Measurements from ENCODE around the gene SH3GL1.

SH3GL1 gene

GRCh38 chr19:4431296-4431695 lies 30.9 kb upstream of the SH3GL1 start:
- H3K4me1 ChIP-seq (ENCODE audit: control insufficient read depth, insufficient read depth, low read length), result no peaks in the 10 kb centered on the region
- no peaks in the 10 kb centered on the region for H3K27me3 ChIP-seq (replicated peaks; ENCODE audit: control insufficient read depth, insufficient read depth, low read length)
- H3K4me3 ChIP-seq (ENCODE audit: low read length), result no peak overlapping the region
- H3K9me3 ChIP-seq (ENCODE audit: control insufficient read depth, low read length), result no peaks in the 10 kb centered on the region
- H3K36me3 ChIP-seq (ENCODE audit: control insufficient read depth, insufficient read depth, low read length, severe bottlenecking), result peaks cover 29% of the 10 kb centered on the region
- DNase-seq (ENCODE audit: low read depth), result no peak
- H3K9ac ChIP-seq (ENCODE audit: low read length), result no peak overlapping the region

- DNase-seq (ENCODE audit: low read depth), result no peak
- peaks cover 3% of the 10 kb centered on the region for H3K4me1 ChIP-seq (ENCODE audit: control insufficient read depth, insufficient read depth, low read length)
- peaks cover 29% of the 10 kb centered on the region for H3K36me3 ChIP-seq (ENCODE audit: control insufficient read depth, insufficient read depth, low read length, severe bottlenecking)
Measured at GRCh38 chr19:4430760-4431159, 30.4 kb upstream of the SH3GL1 start.

GRCh38 chr19:4429771-4430171 lies 29.4 kb upstream of the SH3GL1 start:
- no peak overlapping the region for H3K4me3 ChIP-seq (ENCODE audit: low read length)
- H3K9ac ChIP-seq (ENCODE audit: low read length), result no peak overlapping the region
- H3K27me3 ChIP-seq (replicated peaks; ENCODE audit: control insufficient read depth, insufficient read depth, low read length), result no peaks in the 10 kb centered on the region
- DNase-seq (ENCODE audit: low read depth), result no peak
- H3K4me1 ChIP-seq (ENCODE audit: control insufficient read depth, insufficient read depth, low read length), result peaks cover 10% of the 10 kb centered on the region
- H3K36me3 ChIP-seq (ENCODE audit: control insufficient read depth, insufficient read depth, low read length, severe bottlenecking), result peaks cover 29% of the 10 kb centered on the region
- H3K9me3 ChIP-seq (ENCODE audit: control insufficient read depth, low read length), result no peaks in the 10 kb centered on the region

More at GRCh38 chr19:4430760-4431159, 30.4 kb upstream of the SH3GL1 start:
- no peak overlapping the region for H3K9ac ChIP-seq (ENCODE audit: low read length)
- no peak overlapping the region for H3K4me3 ChIP-seq (ENCODE audit: low read length)
- H3K27me3 ChIP-seq (replicated peaks; ENCODE audit: control insufficient read depth, insufficient read depth, low read length), result no peaks in the 10 kb centered on the region
- no peaks in the 10 kb centered on the region for H3K9me3 ChIP-seq (ENCODE audit: control insufficient read depth, low read length)

- H3K9ac ChIP-seq (ENCODE audit: low read length), result no peak overlapping the region
- peaks cover 25% of the 10 kb centered on the region for H3K36me3 ChIP-seq (ENCODE audit: control insufficient read depth, insufficient read depth, low read length, severe bottlenecking)
- H3K4me1 ChIP-seq (ENCODE audit: control insufficient read depth, insufficient read depth, low read length), result peaks cover 10% of the 10 kb centered on the region
- no peak for DNase-seq (ENCODE audit: low read depth)
- no peak overlapping the region for H3K4me3 ChIP-seq (ENCODE audit: low read length)
- no peaks in the 10 kb centered on the region for H3K9me3 ChIP-seq (ENCODE audit: control insufficient read depth, low read length)
- no peaks in the 10 kb centered on the region for H3K27me3 ChIP-seq (replicated peaks; ENCODE audit: control insufficient read depth, insufficient read depth, low read length)
Measured at GRCh38 chr19:4429256-4429655, 28.9 kb upstream of the SH3GL1 start.

GRCh38 chr19:4428326-4428975 lies 28.1 kb upstream of the SH3GL1 start:
- Histone ChIP-seq H3K9me3 (ENCODE audit: control insufficient read depth, low read length) (no peaks in the 10 kb centered on the region), H3K4me1 (ENCODE audit: control insufficient read depth, insufficient read depth, low read length) (peaks cover 10% of the 10 kb centered on the region), H3K9ac (ENCODE audit: low read length) (no peak overlapping the region), H3K27me3 (replicated peaks; ENCODE audit: control insufficient read depth, insufficient read depth, low read length) (no peaks in the 10 kb centered on the region), H3K36me3 (ENCODE audit: control insufficient read depth, insufficient read depth, low read length, severe bottlenecking) (peaks cover 29% of the 10 kb centered on the region), H3K4me3 (ENCODE audit: low read length) (no peak overlapping the region)
- no peak for DNase-seq (ENCODE audit: low read depth)

GRCh38 chr19:4425537-4425936 lies 25.2 kb upstream of the SH3GL1 start:
- DNase-seq (ENCODE audit: low read depth), result peak; percentile 15
- Histone ChIP-seq H3K27me3 (replicated peaks; ENCODE audit: control insufficient read depth, insufficient read depth, low read length) (no peaks in the 10 kb centered on the region), H3K9ac (ENCODE audit: low read length) (peak overlapping the region; percentile 55), H3K9me3 (ENCODE audit: control insufficient read depth, low read length) (no peaks in the 10 kb centered on the region), H3K4me3 (ENCODE audit: low read length) (no peak overlapping the region), H3K36me3 (ENCODE audit: control insufficient read depth, insufficient read depth, low read length, severe bottlenecking) (peaks cover 22% of the 10 kb centered on the region), H3K4me1 (ENCODE audit: control insufficient read depth, insufficient read depth, low read length) (peaks cover 14% of the 10 kb centered on the region)

GRCh38 chr19:4423416-4424126 lies 23.2 kb upstream of the SH3GL1 start:
- peaks cover 13% of the 10 kb centered on the region for H3K36me3 ChIP-seq (ENCODE audit: control insufficient read depth, insufficient read depth, low read length, severe bottlenecking)
- H3K27me3 ChIP-seq (replicated peaks; ENCODE audit: control insufficient read depth, insufficient read depth, low read length), result no peaks in the 10 kb centered on the region
- no peaks in the 10 kb centered on the region for H3K9me3 ChIP-seq (ENCODE audit: control insufficient read depth, low read length)
- H3K9ac ChIP-seq (ENCODE audit: low read length), result no peak overlapping the region
- no peak overlapping the region for H3K4me3 ChIP-seq (ENCODE audit: low read length)
- DNase-seq (ENCODE audit: low read depth), result no peak
- peaks cover 17% of the 10 kb centered on the region for H3K4me1 ChIP-seq (ENCODE audit: control insufficient read depth, insufficient read depth, low read length)

GRCh38 chr19:4416268-4416667 lies 15.9 kb upstream of the SH3GL1 start:
- Histone ChIP-seq H3K9me3 (ENCODE audit: control insufficient read depth, low read length) (no peaks in the 10 kb centered on the region), H3K4me3 (ENCODE audit: low read length) (no peak overlapping the region), H3K36me3 (ENCODE audit: control insufficient read depth, insufficient read depth, low read length, severe bottlenecking) (no peaks in the 10 kb centered on the region)

GRCh38 chr19:4415352-4415751 lies 15.0 kb upstream of the SH3GL1 start:
- Histone ChIP-seq H3K36me3 (ENCODE audit: control insufficient read depth, insufficient read depth, low read length, severe bottlenecking) (no peaks in the 10 kb centered on the region), H3K4me1 (ENCODE audit: control insufficient read depth, insufficient read depth, low read length) (peaks cover 19% of the 10 kb centered on the region), H3K9me3 (ENCODE audit: control insufficient read depth, low read length) (no peaks in the 10 kb centered on the region), H3K27me3 (replicated peaks; ENCODE audit: control insufficient read depth, insufficient read depth, low read length) (no peaks in the 10 kb centered on the region), H3K9ac (ENCODE audit: low read length) (peak overlapping the region; percentile 47), H3K4me3 (ENCODE audit: low read length) (peak overlapping the region; percentile 48)
- peak; percentile 30 for DNase-seq (ENCODE audit: low read depth)

More at GRCh38 chr19:4416268-4416667, 15.9 kb upstream of the SH3GL1 start:
- Histone ChIP-seq H3K4me1 (ENCODE audit: control insufficient read depth, insufficient read depth, low read length) (peaks cover 24% of the 10 kb centered on the region), H3K27me3 (replicated peaks; ENCODE audit: control insufficient read depth, insufficient read depth, low read length) (no peaks in the 10 kb centered on the region), H3K9ac (ENCODE audit: low read length) (no peak overlapping the region)
- DNase-seq (ENCODE audit: low read depth), result no peak

GRCh38 chr19:4414800-4415321 lies 14.5 kb upstream of the SH3GL1 start:
- no peaks in the 10 kb centered on the region for H3K9me3 ChIP-seq (ENCODE audit: control insufficient read depth, low read length)
- H3K27me3 ChIP-seq (replicated peaks; ENCODE audit: control insufficient read depth, insufficient read depth, low read length), result no peaks in the 10 kb centered on the region
- peak; percentile 34 for DNase-seq (ENCODE audit: low read depth)
- H3K4me3 ChIP-seq (ENCODE audit: low read length), result peak overlapping the region; percentile 48
- H3K36me3 ChIP-seq (ENCODE audit: control insufficient read depth, insufficient read depth, low read length, severe bottlenecking), result peaks cover under 1% of the 10 kb centered on the region
- peaks cover 17% of the 10 kb centered on the region for H3K4me1 ChIP-seq (ENCODE audit: control insufficient read depth, insufficient read depth, low read length)
- peak overlapping the region; percentile 0 for H3K9ac ChIP-seq (ENCODE audit: low read length)

- no peaks in the 10 kb centered on the region for H3K9me3 ChIP-seq (ENCODE audit: control insufficient read depth, low read length)
- H3K4me1 ChIP-seq (ENCODE audit: control insufficient read depth, insufficient read depth, low read length), result peaks cover 17% of the 10 kb centered on the region
- H3K27me3 ChIP-seq (replicated peaks; ENCODE audit: control insufficient read depth, insufficient read depth, low read length), result no peaks in the 10 kb centered on the region
- peaks cover 6% of the 10 kb centered on the region for H3K36me3 ChIP-seq (ENCODE audit: control insufficient read depth, insufficient read depth, low read length, severe bottlenecking)
- peak; percentile 28 for DNase-seq (ENCODE audit: low read depth)
- H3K4me3 ChIP-seq (ENCODE audit: low read length), result peak overlapping the region; percentile 2
- peak overlapping the region; percentile 0 for H3K9ac ChIP-seq (ENCODE audit: low read length)
Measured at GRCh38 chr19:4414144-4414799, 13.9 kb upstream of the SH3GL1 start.
